DMS 273 treated with DMSO at 0.1 percent for 48 hours (cell line): ENCODE data around the gene MEN1.
"Not testable (repeated sequence)": the region's sequence is repeated elsewhere in the genome, so short reads cannot be mapped to it uniquely, and the experiment has no call there.

Experiments
- DNase-seq: peaks from one replicate; lab custom pipeline; 2025; lab: John Stamatoyannopoulos, UW

Gene MEN1

GRCh38 chr11:64832467-64833197, 22.3 kb upstream of the MEN1 start:
- DNase-seq, result no peak

DNA sequence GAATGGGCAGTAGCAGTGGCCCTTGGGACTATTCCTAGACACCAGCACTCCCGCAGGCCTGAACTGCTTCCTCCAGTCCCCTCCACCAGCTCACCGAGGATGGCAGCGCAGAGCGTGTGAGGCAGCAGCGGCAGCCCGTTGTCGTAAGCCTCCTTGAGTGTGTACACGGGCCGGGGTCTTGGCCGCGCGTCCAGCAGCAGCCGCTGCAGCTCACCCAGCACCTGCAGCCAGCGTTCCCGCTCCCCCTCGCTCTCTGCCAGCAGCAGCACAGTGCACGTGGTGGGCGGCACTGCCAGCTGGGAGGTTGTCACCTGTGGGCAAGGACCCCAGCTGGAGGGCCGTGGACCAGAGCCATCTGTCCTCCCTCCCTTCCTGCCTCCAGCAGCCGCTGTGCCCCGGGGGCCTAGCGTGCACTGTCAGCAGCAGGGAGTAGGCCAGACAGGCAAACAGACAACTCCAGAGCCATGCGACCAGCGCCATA, 21.1 kb upstream of the MEN1 start:
- DNase-seq, result no peak

GRCh38 chr11:64829536-64830251, 19.3 kb upstream of the MEN1 start:
- DNase-seq, result no peak

GRCh38 chr11:64827451-64827839, 17.1 kb upstream of the MEN1 start:
- DNase-seq, result no peak

GRCh38 chr11:64826578-64827450, 16.5 kb upstream of the MEN1 start:
- DNase-seq, result no peak

GRCh38 chr11:64826062-64826461, 15.7 kb upstream of the MEN1 start:
- DNase-seq, result no peak

DNA sequence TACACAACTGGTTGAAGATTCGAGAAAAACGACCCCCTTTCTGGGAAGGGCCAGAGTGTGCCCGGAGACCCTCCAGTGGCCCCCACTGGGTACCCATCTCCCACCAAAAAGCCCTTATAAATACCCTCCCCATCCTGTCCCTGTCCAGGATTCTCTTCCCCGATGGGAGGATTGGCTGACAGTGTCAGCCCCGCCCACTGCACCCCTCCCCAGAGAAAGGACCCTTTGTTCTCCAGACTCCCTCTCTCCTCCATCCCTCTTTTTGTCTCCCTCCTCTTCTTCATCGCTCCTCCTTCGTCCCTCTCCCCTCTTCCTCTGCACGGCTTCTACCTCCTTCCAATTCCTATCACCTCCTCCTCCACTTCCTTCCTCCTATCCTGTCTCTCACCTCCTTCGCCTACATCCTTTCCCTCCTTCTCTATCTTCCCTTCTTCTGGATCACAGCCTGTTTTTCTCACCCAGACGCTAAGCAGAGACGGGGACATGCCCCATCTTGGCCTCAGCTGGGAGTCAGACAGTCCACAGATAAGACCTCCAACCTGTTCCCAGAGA, 13.3 kb upstream of the MEN1 start:
- DNase-seq, result no peak

DNA sequence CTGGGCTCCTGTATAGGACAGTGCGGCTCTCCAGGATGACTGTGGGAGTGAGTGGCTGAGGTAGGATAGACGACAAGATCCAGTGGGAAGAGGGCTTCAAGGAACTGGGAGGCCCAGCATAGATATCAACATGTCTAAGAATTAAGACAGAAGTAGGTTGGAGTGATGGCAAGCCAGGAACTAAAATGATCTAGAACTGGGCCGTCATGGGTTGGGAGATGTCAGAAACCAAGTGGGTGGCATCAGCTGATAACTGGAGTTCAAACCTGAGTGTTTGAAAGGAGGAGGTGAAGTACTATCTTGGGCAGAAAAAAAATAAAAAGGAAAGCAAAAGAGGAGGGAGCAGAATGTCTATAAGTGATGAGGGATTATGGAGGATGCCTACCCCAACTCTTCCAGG, 7.1 kb upstream of the MEN1 start:
- DNase-seq, result no peak

DNA sequence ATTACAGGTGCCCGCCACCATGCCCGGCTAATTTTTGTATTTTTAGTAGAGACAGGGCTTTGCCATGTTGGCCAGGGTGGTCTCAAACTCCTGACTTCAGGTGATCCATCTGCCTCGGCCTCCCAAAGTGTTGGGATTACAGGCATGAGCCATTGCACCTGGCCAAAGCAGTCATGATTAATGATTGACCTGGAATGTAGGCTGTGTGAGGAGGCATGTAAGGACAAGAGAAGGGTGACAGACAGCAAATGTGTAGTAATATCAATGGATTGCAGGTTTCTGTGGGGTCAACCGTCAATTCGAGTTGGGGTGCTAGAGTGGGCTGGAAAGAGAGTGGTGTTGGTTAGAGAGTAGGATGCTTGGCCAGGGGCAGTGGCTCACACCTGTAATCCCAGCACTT, 5.1 kb upstream of the MEN1 start:
- not testable (repeated sequence) for DNase-seq

DNA sequence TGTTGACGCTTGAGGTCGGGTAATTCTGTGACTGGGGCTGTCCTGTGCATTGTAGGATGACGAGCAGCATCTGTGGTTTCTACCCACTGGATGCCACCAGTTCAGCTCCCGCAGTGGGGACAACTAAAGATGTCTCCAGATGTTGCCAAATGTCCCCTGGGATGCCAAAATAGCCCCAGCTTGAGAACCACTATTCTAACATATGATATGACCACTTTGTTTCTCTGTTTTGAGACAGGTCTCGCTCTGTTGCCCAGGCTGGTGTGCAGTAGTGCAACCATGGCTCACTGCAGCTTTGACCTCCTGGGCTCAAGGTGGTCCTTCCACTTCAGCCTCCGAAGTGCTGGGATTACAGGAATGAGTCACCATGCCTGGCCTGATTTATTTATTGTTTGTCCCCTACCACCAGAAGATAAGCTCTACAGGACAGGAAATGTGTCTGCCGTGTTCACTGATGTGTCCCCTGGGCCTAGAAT, 4.4 kb upstream of the MEN1 start:
- no peak for DNase-seq

GRCh38 chr11:64813826-64814225, 3.5 kb upstream of the MEN1 start:
- no peak for DNase-seq

- DNase-seq, result no peak
Observed at GRCh38 chr11:64810891-64811272, 531 bp upstream of the MEN1 start.

GRCh38 chr11:64809781-64810241, 540 bp downstream of the MEN1 start:
- DNase-seq, result no peak

DNA sequence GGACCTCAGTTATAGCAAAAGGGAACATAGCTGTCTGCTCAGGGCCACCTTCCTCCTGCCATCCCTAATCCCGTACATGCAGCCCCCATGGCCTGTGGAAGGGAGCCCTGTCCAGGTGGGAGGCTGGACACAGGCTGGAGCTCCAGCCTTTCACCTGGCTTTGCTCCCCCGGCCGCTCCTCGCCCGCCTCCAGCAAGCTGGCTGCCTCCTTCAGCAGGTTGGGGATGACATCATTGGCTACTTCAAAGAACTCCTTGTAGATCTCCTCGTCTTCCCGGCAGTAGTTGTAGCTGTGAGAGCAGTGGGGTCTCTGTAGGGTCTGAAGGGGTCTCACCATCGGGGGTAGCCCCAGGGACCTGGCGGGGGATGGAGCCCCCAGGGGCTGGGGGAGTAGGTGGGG, 4.9 kb downstream of the MEN1 start:
- DNase-seq, result no peak

GRCh38 chr11:64804346-64805210, 5.8 kb downstream of the MEN1 start:
- no peak for DNase-seq

DNA sequence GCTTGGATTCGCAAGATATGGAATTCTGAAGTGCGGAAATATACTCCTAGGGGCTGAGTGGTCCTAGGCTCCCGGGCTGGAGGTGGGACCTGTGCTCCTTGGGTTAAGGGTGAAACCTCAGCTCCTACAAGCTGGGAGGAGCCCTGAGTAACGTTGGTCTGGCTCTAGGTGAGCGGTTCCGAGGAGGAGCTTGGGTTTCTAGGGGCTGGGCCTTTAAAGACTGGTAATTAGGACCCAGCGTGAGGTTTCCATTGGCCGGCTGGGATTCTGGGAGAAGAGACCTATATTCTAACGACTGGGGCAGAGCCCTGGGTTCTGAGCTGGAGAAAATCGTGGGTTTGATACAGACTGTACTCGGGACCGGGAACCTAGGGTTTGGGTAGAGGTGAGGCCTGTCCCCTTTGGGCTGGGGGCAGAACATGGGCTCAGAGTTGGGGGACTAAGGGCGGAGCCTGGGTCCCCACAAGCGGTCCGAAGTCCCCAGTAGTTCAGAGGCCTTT, 6.5 kb downstream of the MEN1 start:
- no peak for DNase-seq

DNA sequence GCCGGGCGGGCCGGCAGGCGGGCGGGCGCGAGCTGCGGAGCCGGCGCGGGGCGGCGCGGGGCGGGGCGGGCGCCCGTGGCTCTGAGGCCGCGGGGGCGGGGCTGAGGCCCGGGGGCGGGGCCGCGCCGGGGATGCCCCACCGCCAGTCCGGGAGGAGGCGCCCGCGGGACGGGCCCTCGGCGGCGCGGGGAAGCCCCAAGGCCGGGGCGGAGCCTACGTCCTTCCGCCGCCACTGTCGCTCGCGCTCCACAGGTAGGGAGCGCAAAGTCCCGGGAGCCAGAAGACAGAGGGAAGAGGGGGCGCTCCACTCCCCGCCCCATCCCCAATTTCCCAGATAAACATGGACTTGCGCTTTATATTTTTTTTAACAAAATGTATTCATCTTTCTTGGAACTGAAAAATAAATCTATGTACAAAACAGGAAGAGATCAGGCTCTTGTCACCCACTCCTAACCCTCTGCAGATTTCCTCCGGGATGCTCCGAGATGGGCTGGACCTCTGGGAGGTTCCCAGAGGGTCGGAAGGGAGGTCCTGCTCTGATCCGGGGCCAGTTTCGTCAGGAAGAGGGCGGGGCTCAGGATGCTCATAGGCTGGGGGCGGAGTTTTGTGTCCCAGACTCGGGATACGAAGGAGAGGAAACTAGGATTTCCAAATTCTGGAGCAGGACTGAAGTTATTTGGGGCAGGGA, 7.0 kb downstream of the MEN1 start, which contains the start of gene MAP4K2:
Gene MAP4K2, minus strand, starts transcription at position 57 of the 688 bp plus-strand sequence. CDS start 65 bp downstream, outside the sequence.
- peak; percentile 31 for DNase-seq

GRCh38 chr11:64802370-64803157, 7.8 kb downstream of the MEN1 start:
- DNase-seq, result no peak
